WTC11 (cell line): ENCODE results near the gene TTC28.

Experiments used
- ATF2 ChIP-seq: sonication (generic); formaldehyde crosslinking; IDR thresholded peaks from 2 replicates; pipeline ENCODE4 v1.8.1; 2022; ENCODE audit warnings: low read depth, missing genetic modification reagents, borderline replicate concordance
- JAZF1 ChIP-seq: fragments of 250-450 bp; sonication (Bioruptor Pico); IDR thresholded peaks from 2 replicates; pipeline ENCODE4 v1.9.0; 2021; ENCODE audit warnings: moderate library complexity, mild to moderate bottlenecking, inconsistent platforms
- ZNF263 ChIP-seq: sonication (generic); formaldehyde crosslinking; IDR thresholded peaks from 2 replicates; pipeline ENCODE4 v1.8.1; 2022; ENCODE audit warnings: low read depth, mild to moderate bottlenecking, moderate library complexity, missing genetic modification reagents
- TF ChIP-seq, protein P1 (sequence below): fragments of 200-600 bp; IDR thresholded peaks from 2 replicates; pipeline ENCODE4 v1.8.0; 2022; ENCODE audit warnings: antibody characterized with exemption

DNA sequence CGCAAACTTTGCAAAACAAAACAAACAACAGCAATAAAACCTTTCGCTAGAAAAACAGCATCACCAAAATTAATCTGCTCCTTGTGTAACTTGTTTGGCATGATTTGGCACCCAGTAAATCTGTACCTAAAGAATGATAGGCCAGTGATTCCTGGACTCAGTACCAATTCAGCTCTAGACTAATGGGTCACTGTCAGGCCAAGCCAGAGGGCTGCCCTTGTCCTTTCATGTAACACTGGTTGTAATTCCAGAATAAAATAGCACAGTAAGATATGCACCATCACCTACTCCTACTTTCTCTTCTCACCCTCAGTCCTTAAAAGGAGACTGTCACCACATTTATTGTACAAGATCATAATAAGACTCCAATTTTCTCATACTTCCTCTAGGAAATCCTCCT lies 419.0 kb downstream of the TTC28 start:
- TF ChIP-seq ZNF263 (CRISPR knock-in tag): no peak
- TF ChIP-seq, protein P1, sequence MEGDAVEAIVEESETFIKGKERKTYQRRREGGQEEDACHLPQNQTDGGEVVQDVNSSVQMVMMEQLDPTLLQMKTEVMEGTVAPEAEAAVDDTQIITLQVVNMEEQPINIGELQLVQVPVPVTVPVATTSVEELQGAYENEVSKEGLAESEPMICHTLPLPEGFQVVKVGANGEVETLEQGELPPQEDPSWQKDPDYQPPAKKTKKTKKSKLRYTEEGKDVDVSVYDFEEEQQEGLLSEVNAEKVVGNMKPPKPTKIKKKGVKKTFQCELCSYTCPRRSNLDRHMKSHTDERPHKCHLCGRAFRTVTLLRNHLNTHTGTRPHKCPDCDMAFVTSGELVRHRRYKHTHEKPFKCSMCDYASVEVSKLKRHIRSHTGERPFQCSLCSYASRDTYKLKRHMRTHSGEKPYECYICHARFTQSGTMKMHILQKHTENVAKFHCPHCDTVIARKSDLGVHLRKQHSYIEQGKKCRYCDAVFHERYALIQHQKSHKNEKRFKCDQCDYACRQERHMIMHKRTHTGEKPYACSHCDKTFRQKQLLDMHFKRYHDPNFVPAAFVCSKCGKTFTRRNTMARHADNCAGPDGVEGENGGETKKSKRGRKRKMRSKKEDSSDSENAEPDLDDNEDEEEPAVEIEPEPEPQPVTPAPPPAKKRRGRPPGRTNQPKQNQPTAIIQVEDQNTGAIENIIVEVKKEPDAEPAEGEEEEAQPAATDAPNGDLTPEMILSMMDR: no peak
- TF ChIP-seq JAZF1 (CRISPR knock-in tag): no peak
- no peak for TF ChIP-seq ATF2
